HPDE6-E6E7 (cell line): ENCODE measurements around the gene ADH4.
"Not testable (repeated sequence)": the region's sequence is repeated elsewhere in the genome, so short reads cannot be mapped to it uniquely, and the experiment has no call there.

Source experiments
- DNase-seq: peaks from one replicate; pipeline ENCODE4 v3.0.0; 2011; ENCODE audit warnings: missing footprints; ENCODE audit errors: extremely low spot score

Gene ADH4

GRCh38 chr4:99144070-99144469 is at the start of gene ADH4:
TSS of gene ADH4 (minus strand) at chr4:99144297. CDS start at chr4:99144222, 75 bp downstream.
- no peak for DNase-seq

- no peak for DNase-seq
Observed at GRCh38 chr4:99190336-99190735, 46.2 kb upstream of the ADH4 start.

GRCh38 chr4:99189900-99190299 is 45.8 kb upstream of the ADH4 start:
- not testable (repeated sequence) for DNase-seq

- DNase-seq = no peak
Observed at GRCh38 chr4:99186029-99186428, 41.9 kb upstream of the ADH4 start.

GRCh38 chr4:99185581-99185980 is 41.5 kb upstream of the ADH4 start:
- no peak for DNase-seq

GRCh38 chr4:99180382-99181070 is 36.4 kb upstream of the ADH4 start:
- DNase-seq = peak; percentile 31

- DNase-seq = no peak
Observed at GRCh38 chr4:99179626-99180025, 35.5 kb upstream of the ADH4 start.

- DNase-seq = no peak
Observed at GRCh38 chr4:99179178-99179577, 35.1 kb upstream of the ADH4 start.

- no peak for DNase-seq
Observed at GRCh38 chr4:99166544-99166943, 22.4 kb upstream of the ADH4 start.

GRCh38 chr4:99165978-99166377 is 21.9 kb upstream of the ADH4 start:
- DNase-seq = no peak

GRCh38 chr4:99161373-99162099 is 17.4 kb upstream of the ADH4 start:
- DNase-seq = no peak

GRCh38 chr4:99159699-99160098 is 15.6 kb upstream of the ADH4 start:
- DNase-seq = no peak

GRCh38 chr4:99157478-99157935 is 13.4 kb upstream of the ADH4 start:
- DNase-seq = no peak

GRCh38 chr4:99156992-99157391 is 12.9 kb upstream of the ADH4 start:
- DNase-seq = no peak

- DNase-seq = no peak
Observed at GRCh38 chr4:99154658-99155342, 10.7 kb upstream of the ADH4 start.

- no peak for DNase-seq
Observed at GRCh38 chr4:99151995-99152394, 7.9 kb upstream of the ADH4 start.

GRCh38 chr4:99151452-99151851 is 7.4 kb upstream of the ADH4 start:
- no peak for DNase-seq

- DNase-seq = no peak
Observed at GRCh38 chr4:99149426-99150019, 5.4 kb upstream of the ADH4 start.

- no peak for DNase-seq
Observed at GRCh38 chr4:99148550-99148949, 4.5 kb upstream of the ADH4 start.

GRCh38 chr4:99144587-99144986 is 490 bp upstream of the ADH4 start:
- DNase-seq = no peak

GRCh38 chr4:99136329-99136728 is 7.8 kb downstream of the ADH4 start:
- DNase-seq = no peak

GRCh38 chr4:99135541-99136162 is 8.4 kb downstream of the ADH4 start:
- no peak for DNase-seq
